Breast epithelium (tissue), 4 donors: ENCODE data around the gene ARID1B. TPM values are rescaled to one million over a fixed set of nuclear protein-coding genes. Genes with fewer than 3 reads are reported as not detected.

ENCODE experiments used
- DNase-seq, 2 donors: peaks; one replicate each; pipeline ENCODE4 v3.0.0-alpha.2; 2019; ENCODE audit warnings: low spot score in 2 of 2
- H3K27ac ChIP-seq, 2 donors: fragments of 200-600 bp; sonication (generic) in 1 of 2; one replicate each; pipeline ENCODE4 v1.5.1; 2016 to 2019; ENCODE audit warnings: mild to moderate bottlenecking in 1 of 2
- H3K27me3 ChIP-seq, 2 donors: fragments of 200-600 bp; sonication (generic) in 1 of 2; one replicate each; pipeline versions ENCODE4 v1.5.1 to v1.6.0; 2017 to 2019; ENCODE audit warnings: control low read depth in 1 of 2, mild to moderate bottlenecking in 1 of 2
- H3K36me3 ChIP-seq: fragments of 200-600 bp; one replicate; pipeline ENCODE4 v1.5.1; 2019
- H3K4me1 ChIP-seq, 2 donors: fragments of 200-600 bp; sonication (generic); one replicate each; pipeline ENCODE4 v1.5.1; 2016 to 2019; ENCODE audit warnings: control low read depth in 1 of 2
- H3K4me3 ChIP-seq, 3 donors: fragments of 200-600 bp; sonication (generic); 1 replicate in 2 of 3; 2 replicates in 1 of 3; pipeline ENCODE4 v1.5.1; 2016 to 2019; ENCODE audit warnings: mild to moderate bottlenecking in 3 of 3, moderate library complexity in 2 of 3
- H3K9me3 ChIP-seq, 2 donors: fragments of 200-600 bp; sonication (generic) in 1 of 2; one replicate each; pipeline ENCODE4 v1.5.1; 2016 to 2019; ENCODE audit warnings: control low read depth in 1 of 2
- POLR2A ChIP-seq: fragments of 450-650 bp; IDR thresholded peaks from one replicate; pipeline ENCODE4 v1.6.1; 2016; ENCODE audit warnings: antibody characterized with exemption, mild to moderate bottlenecking, moderate library complexity
- POLR2AphosphoS5 ChIP-seq, 3 donors: sonication (generic); formaldehyde crosslinking; IDR thresholded peaks; one replicate each; pipeline ENCODE4 v1.6.1; 2017; ENCODE audit warnings: antibody characterized with exemption in 3 of 3
- intact Hi-C: fragments of 100-400 bp; cut with DNase I; formaldehyde crosslinking; loops from one replicate; pipeline ENCODE4 v1.15.1; 2023; ENCODE audit warnings: low total_unique reads
- total RNA-seq, 3 donors: library from RNA; depleted of rRNA; stranded (reverse); fragments of >200 nt; gene quantifications; one replicate each; pipeline ENCODE4 v1.1.0, GENCODE V29; 2016
- TF ChIP-seq, protein P1 (sequence below), 3 donors: fragments of 450-650 bp; IDR thresholded peaks; one replicate each; pipeline ENCODE4 v1.5.1; 2016 to 2017; ENCODE audit warnings: antibody characterized with exemption in 3 of 3, mild to moderate bottlenecking in 3 of 3, moderate library complexity in 3 of 3

The ARID1B gene
- total RNA-seq, 3 donors from 2014 or later = 99.9 to 205 (median 131) TPM

DNA sequence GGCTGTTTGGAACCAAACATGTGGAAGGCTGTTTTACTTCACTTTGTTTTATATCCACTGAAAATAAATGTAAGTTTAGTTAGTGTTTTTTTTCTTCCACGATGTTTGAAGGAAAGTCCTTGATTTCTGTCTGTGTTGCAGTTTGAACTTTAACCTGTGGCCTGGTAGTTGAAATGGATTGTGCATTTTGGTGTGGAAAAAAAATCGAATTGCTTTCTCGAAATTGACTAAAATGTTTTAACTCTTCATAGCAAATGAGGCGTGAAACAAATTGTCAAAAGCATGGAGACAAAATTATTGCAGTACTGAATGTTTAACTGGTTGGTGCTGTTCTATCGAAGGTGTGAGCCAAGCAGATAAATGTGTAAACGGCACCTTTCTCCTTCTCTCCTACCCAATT lies 24.5 kb downstream of the ARID1B start:
- Histone ChIP-seq H3K27me3 (no peaks in the 10 kb centered on the region), H3K9me3 (no peaks in the 10 kb centered on the region), H3K4me3 (no peak overlapping the region), H3K27ac (no peak overlapping the region), H3K36me3 (no peaks in the 10 kb centered on the region), H3K4me1 (peaks cover 0 to under 1% of the 10 kb centered on the region in 2 donors)
- intact Hi-C loops = no loop called here
- DNase-seq = no peak
- TF ChIP-seq, protein P1, sequence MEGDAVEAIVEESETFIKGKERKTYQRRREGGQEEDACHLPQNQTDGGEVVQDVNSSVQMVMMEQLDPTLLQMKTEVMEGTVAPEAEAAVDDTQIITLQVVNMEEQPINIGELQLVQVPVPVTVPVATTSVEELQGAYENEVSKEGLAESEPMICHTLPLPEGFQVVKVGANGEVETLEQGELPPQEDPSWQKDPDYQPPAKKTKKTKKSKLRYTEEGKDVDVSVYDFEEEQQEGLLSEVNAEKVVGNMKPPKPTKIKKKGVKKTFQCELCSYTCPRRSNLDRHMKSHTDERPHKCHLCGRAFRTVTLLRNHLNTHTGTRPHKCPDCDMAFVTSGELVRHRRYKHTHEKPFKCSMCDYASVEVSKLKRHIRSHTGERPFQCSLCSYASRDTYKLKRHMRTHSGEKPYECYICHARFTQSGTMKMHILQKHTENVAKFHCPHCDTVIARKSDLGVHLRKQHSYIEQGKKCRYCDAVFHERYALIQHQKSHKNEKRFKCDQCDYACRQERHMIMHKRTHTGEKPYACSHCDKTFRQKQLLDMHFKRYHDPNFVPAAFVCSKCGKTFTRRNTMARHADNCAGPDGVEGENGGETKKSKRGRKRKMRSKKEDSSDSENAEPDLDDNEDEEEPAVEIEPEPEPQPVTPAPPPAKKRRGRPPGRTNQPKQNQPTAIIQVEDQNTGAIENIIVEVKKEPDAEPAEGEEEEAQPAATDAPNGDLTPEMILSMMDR (IDR thresholded peaks at IDR 0.05) = no peak
- TF ChIP-seq POLR2A (no peak), POLR2AphosphoS5 (IDR thresholded peaks at IDR 0.05) (no peak)

DNA sequence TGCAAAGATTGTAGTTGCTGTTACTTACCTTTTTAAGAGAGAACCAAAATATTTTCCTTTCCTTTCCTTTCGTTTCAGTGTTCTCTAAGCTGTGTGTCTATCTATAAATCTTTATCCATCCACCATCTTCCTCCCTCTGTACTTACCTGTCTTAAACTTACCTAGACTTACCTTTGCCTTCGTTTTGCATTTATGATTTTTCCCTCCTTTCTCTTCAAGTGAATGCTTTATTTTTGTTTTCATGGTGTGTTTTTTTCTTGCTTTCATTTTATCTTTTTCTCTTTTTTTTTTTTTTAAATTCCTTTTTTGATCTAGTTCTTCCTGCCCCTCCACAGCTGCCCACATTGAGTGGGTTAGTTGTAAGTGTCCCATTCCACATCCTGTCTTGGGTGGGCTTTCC lies 26.2 kb downstream of the ARID1B start:
- intact Hi-C loops = no loop called here
- Histone ChIP-seq H3K27me3 (no peaks in the 10 kb centered on the region), H3K36me3 (no peaks in the 10 kb centered on the region), H3K9me3 (no peaks in the 10 kb centered on the region), H3K27ac (no peak overlapping the region), H3K4me3 (no peak overlapping the region), H3K4me1 (no peaks in the 10 kb centered on the region)
- DNase-seq = no peak
- TF ChIP-seq POLR2AphosphoS5 (IDR thresholded peaks at IDR 0.05) = no peak
- TF ChIP-seq, protein P1 (IDR thresholded peaks at IDR 0.05) = no peak
- TF ChIP-seq POLR2A = no peak

- Histone ChIP-seq H3K4me1 (peaks cover 0 to 4% of the 10 kb centered on the region in 2 donors), H3K9me3 (no peaks in the 10 kb centered on the region)
- intact Hi-C loops = no loop called here
Observed at GRCh38 chr6:156804402-156804801, 27.2 kb downstream of the ARID1B start.

GRCh38 chr6:156806155-156806554 lies 29.0 kb downstream of the ARID1B start:
- DNase-seq = no peak
- H3K27me3 ChIP-seq = no peaks in the 10 kb centered on the region
- intact Hi-C loops = no loop called here
- TF ChIP-seq, protein P1 (IDR thresholded peaks at IDR 0.05) = no peak
- no peak for TF ChIP-seq POLR2AphosphoS5 (IDR thresholded peaks at IDR 0.05)
- TF ChIP-seq POLR2A = no peak
- peaks cover 0 to 4% of the 10 kb centered on the region in 2 donors for H3K4me1 ChIP-seq
- no peaks in the 10 kb centered on the region for H3K36me3 ChIP-seq
- no peak overlapping the region for H3K27ac ChIP-seq
- H3K4me3 ChIP-seq = no peak overlapping the region
- peaks cover 3 to 4% of the 10 kb centered on the region in 2 donors for H3K9me3 ChIP-seq

More at GRCh38 chr6:156804402-156804801, 27.2 kb downstream of the ARID1B start:
- no peak for DNase-seq
- no peak overlapping the region for H3K27ac ChIP-seq
- no peaks in the 10 kb centered on the region for H3K27me3 ChIP-seq
- no peak for TF ChIP-seq POLR2AphosphoS5 (IDR thresholded peaks at IDR 0.05)
- TF ChIP-seq, protein P1 (IDR thresholded peaks at IDR 0.05) = no peak
- TF ChIP-seq POLR2A = no peak
- no peaks in the 10 kb centered on the region for H3K36me3 ChIP-seq
- H3K4me3 ChIP-seq = no peak overlapping the region

DNA sequence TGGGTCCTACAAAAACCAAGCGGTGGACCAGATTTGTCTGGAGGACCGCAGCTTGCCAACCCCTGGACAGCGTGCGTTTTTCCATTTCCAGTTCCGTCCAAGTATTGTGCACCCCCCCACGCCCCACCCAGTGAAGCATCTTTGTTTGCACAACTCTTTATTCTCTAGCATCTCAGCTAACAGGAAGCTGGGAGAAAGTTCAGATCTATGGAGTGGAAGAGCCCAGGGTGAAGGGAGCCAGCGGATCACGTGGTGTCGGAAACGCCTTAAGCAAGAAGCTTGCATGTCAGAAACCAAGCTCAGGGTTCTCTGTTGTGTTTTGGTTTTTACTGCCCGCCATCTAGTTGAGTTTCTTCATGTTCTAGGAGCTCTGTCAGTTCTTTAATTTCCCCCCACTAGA lies 29.9 kb downstream of the ARID1B start:
- no peak for DNase-seq
- H3K27me3 ChIP-seq = no peaks in the 10 kb centered on the region
- no peak for TF ChIP-seq POLR2AphosphoS5 (IDR thresholded peaks at IDR 0.05)
- H3K27ac ChIP-seq = no peak overlapping the region
- intact Hi-C loops = no loop called here
- no peak overlapping the region for H3K4me3 ChIP-seq
- peaks cover 3 to 4% of the 10 kb centered on the region in 2 donors for H3K9me3 ChIP-seq
- H3K36me3 ChIP-seq = no peaks in the 10 kb centered on the region
- peaks cover 0 to 4% of the 10 kb centered on the region in 2 donors for H3K4me1 ChIP-seq

GRCh38 chr6:156807795-156808194 lies 30.6 kb downstream of the ARID1B start:
- Histone ChIP-seq H3K36me3 (no peaks in the 10 kb centered on the region), H3K4me1 (peaks cover 0 to 4% of the 10 kb centered on the region in 2 donors), H3K27me3 (no peaks in the 10 kb centered on the region), H3K4me3 (no peak overlapping the region), H3K9me3 (peaks cover 3 to 4% of the 10 kb centered on the region in 2 donors), H3K27ac (no peak overlapping the region)
- intact Hi-C loops = no loop called here
- no peak for DNase-seq
- TF ChIP-seq, protein P1 (IDR thresholded peaks at IDR 0.05) = no peak
- no peak for TF ChIP-seq POLR2AphosphoS5 (IDR thresholded peaks at IDR 0.05)
